Left forelimb (tissue), 1 donor: ENCODE data around the gene ITIH3.
"Not testable (repeated sequence)": the region's sequence is repeated elsewhere in the genome, so short reads cannot be mapped to it uniquely, and the experiment has no call there.

Source experiments
- DNase-seq: peaks from one replicate; pipeline ENCODE4 v3.0.0-alpha.2; 2018; ENCODE audit warnings: low spot score

Gene ITIH3, protein sequence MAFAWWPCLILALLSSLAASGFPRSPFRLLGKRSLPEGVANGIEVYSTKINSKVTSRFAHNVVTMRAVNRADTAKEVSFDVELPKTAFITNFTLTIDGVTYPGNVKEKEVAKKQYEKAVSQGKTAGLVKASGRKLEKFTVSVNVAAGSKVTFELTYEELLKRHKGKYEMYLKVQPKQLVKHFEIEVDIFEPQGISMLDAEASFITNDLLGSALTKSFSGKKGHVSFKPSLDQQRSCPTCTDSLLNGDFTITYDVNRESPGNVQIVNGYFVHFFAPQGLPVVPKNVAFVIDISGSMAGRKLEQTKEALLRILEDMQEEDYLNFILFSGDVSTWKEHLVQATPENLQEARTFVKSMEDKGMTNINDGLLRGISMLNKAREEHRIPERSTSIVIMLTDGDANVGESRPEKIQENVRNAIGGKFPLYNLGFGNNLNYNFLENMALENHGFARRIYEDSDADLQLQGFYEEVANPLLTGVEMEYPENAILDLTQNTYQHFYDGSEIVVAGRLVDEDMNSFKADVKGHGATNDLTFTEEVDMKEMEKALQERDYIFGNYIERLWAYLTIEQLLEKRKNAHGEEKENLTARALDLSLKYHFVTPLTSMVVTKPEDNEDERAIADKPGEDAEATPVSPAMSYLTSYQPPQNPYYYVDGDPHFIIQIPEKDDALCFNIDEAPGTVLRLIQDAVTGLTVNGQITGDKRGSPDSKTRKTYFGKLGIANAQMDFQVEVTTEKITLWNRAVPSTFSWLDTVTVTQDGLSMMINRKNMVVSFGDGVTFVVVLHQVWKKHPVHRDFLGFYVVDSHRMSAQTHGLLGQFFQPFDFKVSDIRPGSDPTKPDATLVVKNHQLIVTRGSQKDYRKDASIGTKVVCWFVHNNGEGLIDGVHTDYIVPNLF

DNA sequence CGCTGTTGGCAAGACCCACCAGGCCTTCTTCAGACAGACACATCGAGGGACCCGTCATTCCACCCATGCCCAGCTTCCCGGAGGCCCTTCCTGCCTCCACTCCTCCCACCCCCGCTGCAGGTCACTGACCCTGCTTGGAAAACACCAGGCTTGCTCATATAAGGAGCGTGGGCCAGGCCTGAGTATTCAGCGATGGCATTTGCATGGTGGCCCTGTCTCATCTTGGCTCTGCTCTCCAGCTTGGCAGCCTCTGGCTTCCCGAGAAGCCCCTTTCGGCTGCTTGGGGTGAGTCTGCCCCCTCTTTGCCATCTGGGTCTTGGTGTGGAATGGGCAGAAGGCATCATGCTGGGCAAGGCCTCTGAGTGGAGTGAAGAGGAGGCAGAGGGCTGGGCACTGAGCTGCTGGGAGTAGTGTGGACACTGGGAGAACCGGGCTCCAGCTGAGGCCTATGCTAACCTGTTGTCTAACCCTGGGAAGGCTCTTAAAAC, at the start of gene ITIH3:
Gene ITIH3, plus strand, starts transcription at position 185 of the 488 bp plus-strand sequence. Its CDS starts 8 bp downstream, at position 193.
- DNase-seq: no peak

DNA sequence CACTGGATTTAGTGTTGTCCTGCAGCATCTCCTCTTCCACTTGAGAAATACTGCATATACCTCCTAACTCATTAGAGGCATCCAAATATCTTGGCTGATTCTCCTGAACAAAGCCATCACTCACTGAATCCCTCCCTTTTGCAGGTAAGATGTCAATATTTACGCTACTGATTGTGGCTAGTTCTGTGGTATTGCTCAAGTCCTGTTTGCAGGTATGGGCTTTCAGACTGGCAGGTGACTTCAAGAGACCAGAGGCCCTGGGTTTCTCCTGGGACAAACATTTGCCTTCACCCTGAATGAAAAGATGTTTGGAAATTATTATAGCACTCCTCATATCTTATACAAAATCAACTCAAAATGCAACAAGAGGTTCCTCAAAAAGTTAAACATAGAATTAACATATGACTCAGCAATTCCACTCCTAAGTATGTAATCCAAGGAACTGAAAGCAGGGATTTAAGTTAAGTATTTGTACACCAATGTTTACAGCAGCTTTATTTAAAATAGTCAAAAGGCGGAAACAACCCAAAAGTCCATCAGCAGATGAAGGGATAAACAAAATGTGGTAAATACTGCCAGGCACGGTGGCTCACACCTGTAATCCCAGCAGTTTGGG, 42.4 kb upstream of the ITIH3 start:
- DNase-seq: no peak

DNA sequence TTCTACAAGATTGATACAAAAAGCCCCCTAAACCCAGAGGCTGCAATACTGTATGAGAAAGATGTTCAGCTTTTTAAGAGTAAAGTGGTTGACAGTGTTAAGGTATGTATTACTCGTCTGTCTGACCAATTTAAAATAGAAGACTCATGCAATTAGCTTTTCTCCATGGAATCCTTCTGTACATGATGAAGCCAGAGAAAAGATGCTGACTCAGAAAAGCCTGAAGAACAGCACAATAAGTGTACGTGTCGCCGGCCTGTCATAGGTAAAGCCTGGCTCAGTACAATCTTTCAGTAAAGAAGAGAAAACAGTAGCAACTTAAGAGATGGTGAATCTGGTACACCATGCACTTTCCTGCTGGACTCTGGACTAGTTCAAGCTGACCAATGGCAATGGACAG, 40.2 kb upstream of the ITIH3 start:
- DNase-seq: no peak

GRCh38 chr3:52756141-52756540, 38.5 kb upstream of the ITIH3 start:
- DNase-seq: no peak

GRCh38 chr3:52763466-52763865, 31.1 kb upstream of the ITIH3 start:
- DNase-seq: no peak

- no peak for DNase-seq
These were observed 24.7 kb upstream of the ITIH3 start for GRCh38 chr3:52769786-52770455.

GRCh38 chr3:52770496-52771333, 23.9 kb upstream of the ITIH3 start, which contains the start of gene NEK4:
Gene NEK4, minus strand, starts transcription at chr3:52770940. Its CDS starts 194 bp downstream, at chr3:52770746.
- peak; percentile 91 for DNase-seq

DNA sequence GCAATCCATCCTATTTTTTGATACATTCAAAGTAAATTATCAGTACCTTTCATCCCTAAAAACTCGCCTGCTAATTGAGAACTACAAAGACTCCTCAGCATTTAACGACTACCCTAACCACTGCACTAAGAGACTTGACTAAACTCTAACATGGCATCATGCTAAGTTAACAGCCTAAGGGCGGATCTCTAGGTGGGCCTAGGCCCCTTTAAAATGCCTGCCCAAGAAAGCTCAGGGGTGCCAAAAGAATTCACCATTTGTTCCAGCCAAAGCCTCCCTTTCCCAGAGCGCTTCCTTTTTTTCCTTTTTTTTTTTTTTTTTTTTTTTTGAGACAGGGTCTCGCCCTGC, 23.3 kb upstream of the ITIH3 start:
- no peak for DNase-seq

- no peak for DNase-seq
These were observed 22.9 kb upstream of the ITIH3 start for GRCh38 chr3:52771702-52772101.

GRCh38 chr3:52773361-52774065, 21.1 kb upstream of the ITIH3 start:
- no peak for DNase-seq

DNA sequence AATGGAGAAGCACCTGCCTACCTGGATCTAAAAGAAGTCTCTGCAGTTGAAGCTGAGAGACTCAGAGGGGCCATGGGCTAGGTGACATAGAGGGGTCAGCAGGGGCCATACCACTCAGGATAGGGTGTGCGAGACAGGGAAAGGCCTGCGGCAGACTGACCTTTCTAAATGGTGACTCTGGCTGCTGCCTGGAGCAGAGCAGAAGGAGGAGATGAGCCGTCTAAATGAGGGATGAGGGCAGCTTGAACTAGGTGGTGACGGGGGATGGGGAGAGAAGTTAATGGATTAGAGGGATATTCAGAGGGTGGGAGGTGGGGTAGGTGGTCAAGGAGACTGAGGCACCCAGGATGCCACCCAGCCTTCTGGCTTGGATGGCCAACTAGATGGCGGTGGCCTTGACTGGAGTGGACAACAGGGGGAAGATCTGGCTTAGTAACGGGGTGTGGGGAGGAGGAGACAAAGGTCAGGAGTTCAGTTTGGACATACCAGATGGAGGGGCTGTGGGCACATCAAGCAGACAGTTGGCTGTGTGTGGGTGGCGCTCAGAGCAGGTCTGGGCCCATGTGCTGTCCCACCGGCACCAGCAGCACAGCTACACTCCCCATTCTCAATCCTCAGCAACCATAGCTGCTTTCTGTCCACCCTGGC, 20.4 kb upstream of the ITIH3 start:
- peak; percentile 60 for DNase-seq

GRCh38 chr3:52774901-52775864, 19.4 kb upstream of the ITIH3 start:
- DNase-seq: peak; percentile 60

DNA sequence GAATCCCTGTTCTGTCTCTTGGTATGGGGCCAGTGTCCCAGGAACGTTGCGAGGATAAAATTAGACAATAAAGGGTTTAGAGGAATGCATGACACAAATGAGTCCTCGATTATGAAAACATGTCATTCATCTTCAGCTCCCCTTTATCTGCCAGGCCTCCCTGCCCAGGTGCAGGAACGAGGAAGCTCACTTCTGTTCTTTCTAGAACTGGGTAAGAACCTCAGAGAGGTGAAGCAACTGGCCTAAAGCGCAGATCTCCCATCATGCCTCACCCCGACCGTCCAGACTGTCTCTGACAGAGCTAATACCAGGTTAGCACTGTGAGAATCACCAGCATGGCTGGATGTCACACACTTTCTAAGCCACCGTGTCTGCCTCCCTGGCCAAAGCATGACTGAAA, 18.7 kb upstream of the ITIH3 start:
- no peak for DNase-seq

DNA sequence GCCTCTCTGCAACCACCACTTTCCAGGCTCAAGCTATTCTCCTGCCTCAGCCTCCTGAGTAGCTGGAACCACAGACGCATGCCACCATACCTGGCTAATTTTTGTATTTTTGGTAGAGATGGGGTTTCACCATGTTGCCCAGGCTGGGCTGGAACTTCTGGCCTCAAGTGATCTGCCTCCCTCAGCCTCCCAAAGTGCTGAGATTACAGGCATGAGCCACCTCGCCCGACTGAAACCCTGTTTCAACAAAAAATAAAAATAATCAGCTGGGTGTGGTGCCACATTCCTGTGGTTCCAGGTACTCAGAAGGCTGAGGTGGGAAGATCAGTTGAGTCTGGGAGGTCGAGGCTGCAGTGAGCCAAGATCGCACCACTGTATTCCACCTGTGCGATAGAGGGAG, 18.1 kb upstream of the ITIH3 start:
- not testable (repeated sequence) for DNase-seq

DNA sequence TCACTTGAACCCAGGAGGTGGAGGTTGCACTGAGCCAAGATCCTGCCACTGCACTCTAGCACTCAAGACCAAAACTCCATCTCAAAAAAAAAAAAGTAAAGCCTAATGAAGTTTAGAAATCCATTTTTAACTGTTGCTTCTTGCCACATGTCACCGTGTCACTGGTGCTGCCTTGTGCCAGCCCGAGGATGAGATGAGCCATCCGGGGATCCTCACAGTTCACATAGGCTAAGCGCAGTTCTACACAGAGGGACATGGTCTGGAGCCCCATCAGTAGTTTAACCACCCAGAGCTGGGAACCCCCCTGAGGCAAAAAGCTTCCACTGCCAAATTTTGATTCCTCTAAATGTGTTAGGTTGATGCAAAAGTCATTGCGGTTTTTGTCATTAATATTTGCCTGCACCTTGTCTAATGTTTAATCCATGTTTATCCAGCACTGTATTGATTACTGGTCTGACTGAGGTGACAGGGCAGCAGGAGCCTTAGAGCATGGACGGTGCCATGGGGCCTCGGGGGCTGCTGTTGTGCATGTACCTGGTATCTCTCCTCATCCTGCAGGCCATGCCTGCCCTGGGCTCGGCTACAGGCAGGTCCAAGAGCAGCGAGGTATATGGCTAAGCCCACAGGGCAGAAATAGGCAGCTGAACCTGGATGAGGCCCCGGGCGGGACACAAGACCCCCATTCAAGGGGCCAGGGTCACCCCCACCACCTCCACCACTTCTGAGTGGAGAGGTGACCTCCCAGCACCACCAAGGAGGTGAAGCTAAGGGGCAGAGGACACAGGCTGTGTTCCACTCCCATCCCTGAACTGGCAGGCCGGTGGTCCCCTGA, 17.3 kb upstream of the ITIH3 start, which contains the start of gene ITIH1:
Gene ITIH1, plus strand, starts transcription at position 473 of the 832 bp plus-strand sequence. Its CDS starts 17 bp downstream, at position 490.
- DNase-seq: peak; percentile 48

GRCh38 chr3:52777959-52778805, 16.4 kb upstream of the ITIH3 start:
- DNase-seq: no peak
